Esophagus muscularis mucosa (tissue), 4 donors: ENCODE measurements around the gene DUS1L. TPM values are rescaled to one million over a fixed set of nuclear protein-coding genes. Genes with fewer than 3 reads are reported as not detected.

Experiments
- DNase-seq: peaks from one replicate; pipeline ENCODE4 v3.0.0-alpha.2; 2017; ENCODE audit errors: extremely low spot score
- H3K27ac ChIP-seq, 4 donors: fragments of 200-600 bp; sonication (generic); replicated peaks in 1 of 4; 1 replicate in 3 of 4; 2 replicates in 1 of 4; pipeline ENCODE4 v1.5.1; 2016 to 2019; ENCODE audit warnings: mild to moderate bottlenecking in 1 of 4
- H3K27me3 ChIP-seq, 4 donors: fragments of 200-600 bp; sonication (generic); one replicate each; pipeline versions ENCODE4 v1.5.1 to v1.6.0; 2016 to 2019
- H3K36me3 ChIP-seq, 4 donors: fragments of 200-600 bp; sonication (generic); one replicate each; pipeline ENCODE4 v1.5.1; 2016 to 2019
- H3K4me1 ChIP-seq, 4 donors: fragments of 200-600 bp; sonication (generic); one replicate each; pipeline ENCODE4 v1.5.1; 2016 to 2019
- H3K4me3 ChIP-seq, 4 donors: fragments of 200-600 bp; sonication (generic); 1 replicate in 2 of 4; 2 replicates in 2 of 4; pipeline ENCODE4 v1.5.1; 2016 to 2019; ENCODE audit warnings: mild to moderate bottlenecking in 4 of 4, moderate library complexity in 1 of 4
- H3K9me3 ChIP-seq, 4 donors: fragments of 200-600 bp; sonication (generic); 1 replicate in 3 of 4; 2 replicates in 1 of 4; pipeline ENCODE4 v1.5.1; 2016 to 2019
- CTCF ChIP-seq, 3 experiments: fragments of 200-600 bp in 2 of 3; fragments of 450-650 bp in 1 of 3; sonication (generic) in 2 of 3; IDR thresholded peaks; one replicate each; pipeline ENCODE4 v1.5.1; 2017 to 2019; ENCODE audit warnings: antibody characterized with exemption in 3 of 3, mild to moderate bottlenecking in 2 of 3, moderate library complexity in 1 of 3
- EP300 ChIP-seq: sonication (generic); formaldehyde crosslinking; IDR thresholded peaks from one replicate; pipeline ENCODE4 v1.6.1; 2017; ENCODE audit warnings: antibody characterized with exemption
- POLR2A ChIP-seq: fragments of 450-650 bp; IDR thresholded peaks from one replicate; pipeline ENCODE4 v1.6.1; 2017; ENCODE audit warnings: antibody characterized with exemption, moderate library complexity, mild to moderate bottlenecking, low read depth
- POLR2AphosphoS5 ChIP-seq, 2 donors: sonication (generic); formaldehyde crosslinking; IDR thresholded peaks; one replicate each; pipeline ENCODE4 v1.6.1; 2017; ENCODE audit warnings: antibody characterized with exemption in 2 of 2
- WGBS: methylation state at CpG from one replicate; pipeline ENCODE4 v1.1.5; 2018; 5-methylcytosine and 5-hydroxymethylcytosine counted together
- intact Hi-C: fragments of 100-400 bp; cut with DNase I; formaldehyde crosslinking; loops from one replicate; pipeline ENCODE4 v1.15.1; 2023
- total RNA-seq, 4 donors: library from RNA; depleted of rRNA; stranded (reverse); fragments of >200 nt; gene quantifications; one replicate each; pipeline versions ENCODE4 v1.1.0 to v1.2.1, GENCODE V29; 2016

DUS1L gene
- total RNA-seq, 4 donors from 2014 or later, result 42.2 to 77.1 (median 52.6) TPM

GRCh38 chr17:82035488-82035887, 30.1 kb downstream of the DUS1L start:
- Histone ChIP-seq H3K4me1 (peaks cover 29 to 43% (median 39%) of the 10 kb centered on the region in 4 donors), H3K9me3 (no peaks in the 10 kb centered on the region), H3K27ac (no peak overlapping the region), H3K27me3 (peaks cover 0 to 13% (median 6%) of the 10 kb centered on the region in 4 donors), H3K4me3 (no peak overlapping the region), H3K36me3 (peaks cover 0 to 11% (median 3%) of the 10 kb centered on the region in 4 donors)
- no peak for DNase-seq
- no peak for TF ChIP-seq CTCF (IDR thresholded peaks at IDR 0.05)
- no peak for TF ChIP-seq POLR2A
- no peak for TF ChIP-seq POLR2AphosphoS5 (IDR thresholded peaks at IDR 0.05)
- TF ChIP-seq EP300, result no peak
- WGBS, result 83% methylated on average over 8 of the region's 8 CpGs
- intact Hi-C loops, result no loop called here

- WGBS, result 81% methylated on average over 19 of the region's 23 CpGs
- intact Hi-C loops, result loop anchor here (5.0 kb wide), 1 partner anchor 63 kb away; the partner anchor contains the start of gene FASN
Measured at GRCh38 chr17:82034371-82035011, 31.1 kb downstream of the DUS1L start.

GRCh38 chr17:82033359-82034085, 32.1 kb downstream of the DUS1L start:
- Histone ChIP-seq H3K4me3 (no peak overlapping the region), H3K9me3 (no peaks in the 10 kb centered on the region), H3K27ac (no peak overlapping the region), H3K4me1 (peaks cover 34 to 51% (median 46%) of the 10 kb centered on the region in 4 donors), H3K27me3 (peaks cover 0 to 18% (median 6%) of the 10 kb centered on the region in 4 donors), H3K36me3 (peaks cover 0 to 16% (median 4%) of the 10 kb centered on the region in 4 donors)
- no peak for DNase-seq
- WGBS, result 93% methylated on average over 30 of the region's 38 CpGs
- intact Hi-C loops, result loop anchor here (5.0 kb wide), 1 partner anchor 64 kb away; the partner anchor contains the start of gene FASN
- no peak for TF ChIP-seq EP300
- no peak for TF ChIP-seq POLR2AphosphoS5 (IDR thresholded peaks at IDR 0.05)
- no peak for TF ChIP-seq POLR2A
- TF ChIP-seq CTCF (IDR thresholded peaks at IDR 0.05), result no peak

More at GRCh38 chr17:82034371-82035011, 31.1 kb downstream of the DUS1L start:
- no peaks in the 10 kb centered on the region for H3K9me3 ChIP-seq
- H3K27ac ChIP-seq, result no peak overlapping the region
- H3K36me3 ChIP-seq, result peaks cover 0 to 11% (median 3%) of the 10 kb centered on the region in 4 donors
- peaks cover 0 to 13% (median 6%) of the 10 kb centered on the region in 4 donors for H3K27me3 ChIP-seq
- no peak for TF ChIP-seq EP300
- TF ChIP-seq POLR2A, result no peak
- TF ChIP-seq POLR2AphosphoS5 (IDR thresholded peaks at IDR 0.05), result no peak
- no peak for TF ChIP-seq CTCF (IDR thresholded peaks at IDR 0.05)
- H3K4me1 ChIP-seq, result peaks cover 34 to 51% (median 46%) of the 10 kb centered on the region in 4 donors
- DNase-seq, result no peak
- no peak overlapping the region for H3K4me3 ChIP-seq

- WGBS, result no CpG with 5 or more reads among the region's 59 CpGs
- Histone ChIP-seq H3K9me3 (no peaks in the 10 kb centered on the region), H3K27ac (no peak overlapping the region), H3K27me3 (peaks cover 0 to 18% (median 6%) of the 10 kb centered on the region in 4 donors), H3K36me3 (peaks cover 0 to 31% (median 14%) of the 10 kb centered on the region in 4 donors), H3K4me1 (peaks cover 31 to 45% (median 39%) of the 10 kb centered on the region in 4 donors), H3K4me3 (peak overlapping the region; percentile 35 to 60 (median 55))
- intact Hi-C loops, result loop anchor here (2.0 to 5.0 kb wide), 2 partner anchors 65 to 123 kb away; partner anchors contain the start of gene FASN
- TF ChIP-seq CTCF (IDR thresholded peaks at IDR 0.05) (no peak), POLR2A (no peak), POLR2AphosphoS5 (IDR thresholded peaks at IDR 0.05) (no peak), EP300 (no peak)
- no peak for DNase-seq
Measured at GRCh38 chr17:82031885-82032627, 33.5 kb downstream of the DUS1L start.
